ELR (cell line): ENCODE data around the gene AGBL1.

Experiments used
- DNase-seq: peaks from one replicate; pipeline ENCODE4 v3.0.0-alpha.2; 2015; ENCODE audit warnings: low read depth

AGBL1 gene

DNA sequence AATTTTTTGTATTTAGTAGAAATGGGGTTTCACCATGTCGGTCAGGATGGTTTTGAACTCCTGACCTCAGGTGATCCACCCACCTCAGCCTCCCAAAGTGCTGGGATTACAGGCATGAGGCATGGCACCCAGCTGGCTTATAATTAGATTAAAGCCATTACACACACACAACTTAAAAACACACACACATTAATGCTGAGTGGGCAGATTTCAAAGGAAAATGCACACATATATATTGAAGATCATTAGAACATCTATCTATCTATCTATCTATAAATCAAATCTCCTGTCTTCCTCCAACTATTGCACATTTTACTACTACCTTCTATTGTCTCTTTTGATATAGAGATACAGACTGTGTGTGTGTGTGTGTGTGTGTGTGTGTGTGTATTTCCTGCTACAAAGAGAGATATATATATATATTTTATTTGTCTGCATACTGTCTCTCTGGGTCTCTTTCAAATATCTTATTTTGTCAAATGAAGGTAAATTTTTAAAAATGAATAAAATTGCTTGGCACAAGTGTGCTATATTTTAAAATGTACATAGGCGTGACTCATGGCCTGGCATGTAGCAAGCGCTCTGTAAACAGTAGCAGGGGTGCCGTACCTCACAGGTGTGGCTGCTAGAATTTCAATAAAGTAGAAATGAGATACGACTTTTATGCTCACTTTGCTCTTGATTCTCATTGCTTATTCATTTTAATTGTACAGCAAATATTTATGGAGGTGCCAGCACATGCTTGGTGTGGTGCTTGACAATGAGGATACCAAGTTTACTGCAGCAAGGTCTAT lies 655.8 kb downstream of the AGBL1 start:
- no peak for DNase-seq

GRCh38 chr15:86741917-86742316 lies 662.2 kb downstream of the AGBL1 start:
- DNase-seq: no peak

DNA sequence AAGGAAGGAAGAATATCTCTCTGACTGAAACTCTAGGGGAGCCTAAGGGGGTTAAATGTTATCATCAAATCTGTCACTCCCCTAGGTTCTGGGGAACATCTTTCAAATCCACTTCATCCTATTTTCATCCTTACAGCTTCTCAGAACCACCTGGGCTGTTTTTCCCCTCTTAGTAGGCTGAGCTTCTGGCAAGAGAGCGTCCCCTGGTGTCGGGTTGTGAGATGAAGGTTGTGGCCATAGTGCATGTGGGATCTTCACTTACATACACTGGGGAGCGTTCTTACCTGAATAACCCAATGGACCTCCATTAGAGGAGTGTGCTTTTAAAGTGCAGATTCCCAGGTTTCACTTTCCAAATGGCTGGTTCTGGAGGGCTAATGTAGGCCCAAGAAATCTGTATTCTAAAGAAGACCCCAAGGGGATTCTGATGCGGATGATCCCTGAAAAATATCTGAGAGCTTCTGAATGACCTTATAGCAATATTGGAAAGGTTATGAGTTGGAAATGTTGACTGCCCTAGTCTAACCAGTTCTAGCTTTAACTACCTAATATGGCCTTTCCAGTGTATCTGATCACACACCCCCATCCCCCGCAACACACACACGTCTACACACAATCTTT lies 663.7 kb downstream of the AGBL1 start:
- DNase-seq: peak; percentile 7

DNA sequence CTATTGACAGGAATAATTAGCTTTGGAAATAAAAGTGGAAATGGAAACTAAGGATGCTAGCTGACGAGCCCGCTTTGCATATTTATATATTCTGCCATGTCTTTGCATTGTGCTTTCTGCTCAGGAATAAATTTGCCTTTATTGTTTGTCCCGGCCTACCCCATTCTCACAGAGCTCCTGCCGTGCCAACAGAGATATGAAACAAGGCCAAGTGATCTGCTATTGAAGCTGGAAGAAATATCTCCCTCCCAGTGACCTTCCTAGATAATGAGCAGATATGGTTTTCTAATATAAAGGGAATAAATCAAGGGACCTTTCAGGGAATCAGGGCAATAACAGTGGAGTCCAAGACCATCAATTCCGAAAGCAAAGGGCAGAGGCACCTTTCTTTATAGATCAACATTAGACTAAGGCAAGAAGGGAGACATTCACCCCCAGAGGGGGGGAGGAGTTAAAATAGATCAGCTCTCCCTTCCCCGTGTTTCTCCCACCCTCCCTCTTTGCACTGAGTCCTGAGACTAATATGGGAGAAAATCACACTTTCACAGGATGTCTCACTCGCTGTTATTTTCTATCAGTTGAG lies 664.6 kb downstream of the AGBL1 start:
- DNase-seq: no peak

DNA sequence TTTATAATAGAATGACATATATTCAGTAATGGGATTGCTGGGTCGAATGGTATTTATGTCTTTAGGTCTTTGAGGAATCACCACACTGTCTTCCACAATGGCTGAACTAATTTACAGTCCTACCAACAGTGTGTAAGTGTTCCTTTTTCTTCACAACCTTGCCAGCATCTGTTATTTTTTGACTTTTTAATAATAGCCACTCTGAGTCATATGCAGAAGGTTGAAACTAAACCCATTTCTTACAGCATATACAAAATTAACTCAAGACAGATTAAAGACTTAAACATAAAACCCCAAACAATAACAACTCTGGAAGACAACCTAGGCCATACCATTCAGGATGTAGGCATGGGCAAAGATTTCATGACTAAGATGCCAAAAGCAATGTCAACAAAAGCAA lies 671.4 kb downstream of the AGBL1 start:
- DNase-seq: no peak

GRCh38 chr15:86754846-86755245 lies 675.2 kb downstream of the AGBL1 start:
- DNase-seq: no peak

- DNase-seq: peak; percentile 2
Measured at GRCh38 chr15:86756688-86757087, 677.0 kb downstream of the AGBL1 start.

GRCh38 chr15:86759800-86760523 lies 680.3 kb downstream of the AGBL1 start:
- DNase-seq: no peak

GRCh38 chr15:86762874-86763273 lies 683.2 kb downstream of the AGBL1 start:
- DNase-seq: no peak

DNA sequence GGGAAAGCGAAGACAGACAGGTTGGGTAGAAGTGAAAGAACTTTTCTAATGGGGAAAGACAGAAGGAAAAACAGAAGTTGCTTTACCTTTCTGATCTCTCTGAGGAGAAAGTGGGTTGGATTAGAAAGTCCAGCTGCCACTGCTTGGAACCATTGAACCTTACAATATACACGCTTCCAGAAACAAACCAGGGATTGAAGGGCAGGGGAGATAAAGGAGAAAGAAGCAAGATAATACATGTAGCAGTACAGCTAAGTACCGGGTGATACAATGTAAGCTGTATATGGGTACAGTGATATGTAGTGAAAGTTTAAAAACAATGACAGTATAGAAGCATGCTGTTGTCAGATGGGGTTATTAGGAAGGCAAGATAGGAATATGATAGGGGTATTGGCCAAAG lies 684.4 kb downstream of the AGBL1 start:
- no peak for DNase-seq

DNA sequence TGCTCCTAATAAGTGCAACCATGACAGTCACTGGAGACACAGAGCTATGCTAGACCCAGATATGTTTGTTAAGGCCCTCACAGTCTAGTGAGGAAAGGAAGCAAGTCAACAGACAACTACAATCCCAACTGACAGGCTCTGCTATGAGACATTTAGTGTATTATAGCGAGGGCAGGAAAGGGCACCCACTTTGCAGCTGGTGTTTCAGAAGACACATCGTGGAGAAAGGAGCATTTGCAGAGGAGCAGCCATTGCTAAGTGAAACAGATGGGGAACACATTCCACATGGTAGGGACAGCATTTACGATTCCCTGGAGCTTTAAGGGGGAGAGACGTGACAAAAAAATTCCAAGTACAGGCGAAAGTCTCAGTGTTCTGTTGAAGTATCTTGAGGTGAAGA lies 685.6 kb downstream of the AGBL1 start:
- DNase-seq: no peak

GRCh38 chr15:86772369-86773059 lies 692.8 kb downstream of the AGBL1 start:
- DNase-seq: no peak

GRCh38 chr15:86773736-86774135 lies 694.1 kb downstream of the AGBL1 start:
- DNase-seq: no peak

DNA sequence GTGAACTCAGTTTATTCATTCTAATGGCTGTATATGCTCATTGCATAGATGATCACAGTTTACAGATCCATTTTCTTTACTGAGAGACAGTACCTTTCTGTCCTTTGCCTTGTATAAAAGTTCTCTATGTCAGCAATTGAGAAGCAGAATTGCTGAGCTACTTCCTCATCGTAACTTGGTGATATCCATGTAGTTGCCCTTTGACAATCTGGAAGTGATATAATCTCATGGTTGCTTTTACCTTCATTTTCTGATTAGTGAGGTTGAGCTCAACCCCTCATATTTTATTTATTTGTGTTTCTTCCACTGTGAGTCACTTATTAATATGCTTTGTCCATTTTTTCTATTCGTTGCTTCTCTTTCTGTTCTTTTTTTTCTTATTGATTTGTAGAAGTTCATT lies 696.5 kb downstream of the AGBL1 start:
- no peak for DNase-seq

DNA sequence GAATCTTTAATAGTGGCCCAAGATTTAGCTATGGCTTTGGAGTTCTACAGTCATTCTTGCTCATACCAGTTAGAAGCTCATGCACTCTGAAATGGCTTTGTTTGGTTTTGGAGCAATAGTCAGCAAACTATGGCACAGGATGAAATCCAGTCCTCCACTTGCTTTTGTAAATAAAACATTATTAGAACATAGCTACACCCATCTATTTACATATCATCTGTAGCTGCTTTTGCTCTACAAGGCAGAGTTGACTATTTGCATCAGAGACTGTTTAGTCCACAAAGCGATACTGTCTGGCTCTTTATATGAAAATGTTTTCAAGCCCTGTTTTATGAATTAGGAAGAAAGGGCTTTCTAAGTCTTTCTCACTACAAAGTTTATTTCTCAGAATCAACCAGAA lies 716.9 kb downstream of the AGBL1 start:
- DNase-seq: no peak

- DNase-seq: no peak
Measured at GRCh38 chr15:86797135-86797534, 717.5 kb downstream of the AGBL1 start.

DNA sequence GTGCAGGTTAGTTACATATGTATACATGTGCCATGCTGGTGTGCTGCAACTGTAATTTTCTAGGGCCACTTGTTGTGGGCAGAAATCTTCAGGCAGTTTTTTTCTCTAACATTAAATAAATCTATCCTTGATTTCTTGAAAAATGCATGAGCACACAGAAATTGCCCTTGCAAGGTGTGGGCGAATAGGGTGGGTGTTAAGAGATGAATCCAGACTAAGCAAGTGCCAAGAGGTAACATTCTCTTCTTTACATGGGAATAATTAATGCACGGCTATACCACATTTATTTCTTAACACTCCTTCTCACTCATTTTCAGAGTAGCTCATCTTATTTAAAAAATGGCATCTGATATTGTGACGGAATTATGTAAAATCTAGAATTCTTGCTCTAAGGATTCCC lies 719.6 kb downstream of the AGBL1 start:
- no peak for DNase-seq

DNA sequence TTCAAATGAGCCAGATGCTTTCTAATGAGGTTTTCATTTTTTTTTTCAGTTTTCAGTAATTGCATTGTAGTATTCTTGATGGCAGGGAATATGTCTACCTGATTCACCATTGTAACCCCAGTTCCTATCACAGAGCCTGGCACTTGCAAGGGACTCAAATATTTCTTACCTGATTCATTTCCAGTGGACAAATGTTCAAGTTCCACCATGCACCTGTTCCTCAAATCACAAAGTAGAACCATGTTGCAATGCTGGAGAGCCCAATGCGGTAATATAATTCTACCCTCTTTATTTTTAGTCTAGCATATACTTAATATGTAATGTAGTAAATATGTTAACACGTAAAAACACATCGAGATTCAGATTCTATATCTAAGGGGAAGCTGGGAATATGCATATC lies 722.6 kb downstream of the AGBL1 start:
- no peak for DNase-seq

- DNase-seq: no peak
Measured at GRCh38 chr15:86804406-86804805, 724.7 kb downstream of the AGBL1 start.

- DNase-seq: no peak
Measured at GRCh38 chr15:86810329-86810728, 730.7 kb downstream of the AGBL1 start.

- DNase-seq: no peak
Measured at GRCh38 chr15:86813892-86814291, 734.2 kb downstream of the AGBL1 start.

- no peak for DNase-seq
Measured at GRCh38 chr15:86829245-86829644, 749.6 kb downstream of the AGBL1 start.
